Measurements from ENCODE around the gene GSTA3.
"Not testable (repeated sequence)": the region's sequence is repeated elsewhere in the genome, so short reads cannot be mapped to it uniquely, and the experiment has no call there.

GSTA3 gene

DNA sequence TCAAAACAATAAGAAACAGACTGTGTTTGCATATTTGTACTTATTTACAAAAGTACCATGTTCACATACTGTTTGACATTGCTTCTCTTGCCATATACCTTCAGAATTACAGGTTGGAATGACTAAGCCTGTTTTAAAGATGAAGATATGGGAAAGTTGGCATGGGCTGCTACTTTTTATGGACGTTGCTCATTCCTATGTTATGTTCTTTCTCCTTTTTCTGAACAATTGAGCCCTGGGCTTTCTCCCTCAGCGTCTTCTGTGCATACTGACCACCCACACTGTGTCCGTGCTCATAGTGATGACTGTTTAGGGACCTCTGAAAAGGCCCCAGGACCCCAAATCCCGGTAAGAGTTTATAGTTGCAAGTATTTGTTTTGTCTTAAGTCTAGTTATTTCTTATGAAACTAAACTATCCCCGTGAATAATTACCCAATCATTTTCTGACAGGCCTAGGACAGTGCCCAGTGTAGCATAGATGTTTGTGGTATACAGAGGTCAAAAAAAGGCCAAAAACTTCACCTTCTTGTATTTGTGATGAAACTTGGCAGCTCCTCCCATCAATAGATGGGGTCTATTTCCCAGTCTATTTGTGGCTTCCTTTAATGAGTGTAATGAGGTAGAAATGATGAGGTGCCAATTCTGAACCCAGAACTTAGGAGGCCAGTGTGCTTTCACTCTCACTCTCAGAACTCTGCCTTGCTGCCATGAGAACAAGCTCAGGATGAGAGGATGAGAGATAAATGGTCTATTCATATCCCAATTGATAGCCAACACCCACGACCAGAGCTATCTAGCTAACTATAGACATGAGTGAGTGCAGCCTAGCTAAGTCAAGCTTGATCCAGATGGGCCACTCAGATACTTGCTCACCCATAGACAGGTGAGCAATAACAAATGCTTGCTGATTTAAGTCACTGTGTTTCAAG lies 44.7 kb upstream of the GSTA3 start (continued):
- TF ChIP-seq ZBTB26 (tag by site-specific recombination; optimal IDR thresholded peaks at IDR 0.05) (no peak), ZNF768 (tag by site-specific recombination; IDR thresholded peaks at IDR 0.05) (no peak), ZNF221 (tag by site-specific recombination; IDR thresholded peaks at IDR 0.05; ENCODE audit: borderline replicate concordance) (no peak), TCF7L2 (IDR thresholded peaks at IDR 0.05; ENCODE audit: borderline replicate concordance, low read depth, low read length) (no peak)
- TF ChIP-seq, protein P1, sequence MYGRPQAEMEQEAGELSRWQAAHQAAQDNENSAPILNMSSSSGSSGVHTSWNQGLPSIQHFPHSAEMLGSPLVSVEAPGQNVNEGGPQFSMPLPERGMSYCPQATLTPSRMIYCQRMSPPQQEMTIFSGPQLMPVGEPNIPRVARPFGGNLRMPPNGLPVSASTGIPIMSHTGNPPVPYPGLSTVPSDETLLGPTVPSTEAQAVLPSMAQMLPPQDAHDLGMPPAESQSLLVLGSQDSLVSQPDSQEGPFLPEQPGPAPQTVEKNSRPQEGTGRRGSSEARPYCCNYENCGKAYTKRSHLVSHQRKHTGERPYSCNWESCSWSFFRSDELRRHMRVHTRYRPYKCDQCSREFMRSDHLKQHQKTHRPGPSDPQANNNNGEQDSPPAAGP (tag by site-specific recombination; IDR thresholded peaks at IDR 0.05), result no peak

- no peaks in the 10 kb centered on the region for H3K36me3 ChIP-seq (ENCODE audit: control insufficient read depth in 2 of 2, insufficient read depth in 1 of 2, low read length in 2 of 2)
- ChIA-PET CTCF (interaction anchor here (0.7 to 1.2 kb wide), 2 partner anchors 51 to 294 kb away, joined by 3 read pairs; no protein-coding TSS in a partner anchor), POLR2A (no interaction called here)
- no peak for TF ChIP-seq OVOL3 (tag by site-specific recombination; IDR thresholded peaks at IDR 0.05)
- TF ChIP-seq PRDM10 (tag by site-specific recombination; IDR thresholded peaks at IDR 0.05), result peak; percentile 38
- TF ChIP-seq PRDM1 (tag by site-specific recombination; IDR thresholded peaks at IDR 0.05), result 0 out of 2 replicates have a peak, but pooled peaks have one; percentile 24
- no peak overlapping the region for H3K27ac ChIP-seq (ENCODE audit: extremely low read depth, low read depth, low read length)
- no peak overlapping the region for H3K4me3 ChIP-seq (ENCODE audit: low read depth, low read length)
- H3K9me3 ChIP-seq (ENCODE audit: control insufficient read depth, insufficient read depth, low read depth, low read length), result no peaks in the 10 kb centered on the region
- no peaks in the 10 kb centered on the region for H3K4me1 ChIP-seq (ENCODE audit: control insufficient read depth, insufficient read depth, low read length)
Measured at GRCh38 chr6:52946306-52946705, 36.8 kb upstream of the GSTA3 start.

- H3K4me1 ChIP-seq (ENCODE audit: control insufficient read depth, insufficient read depth, low read length); POLR2A ChIA-PET; H3K36me3 ChIP-seq (ENCODE audit: control insufficient read depth in 2 of 2, insufficient read depth in 1 of 2, low read length in 2 of 2); H3K27ac ChIP-seq (ENCODE audit: extremely low read depth, low read depth, low read length); H3K9me3 ChIP-seq (ENCODE audit: control insufficient read depth, insufficient read depth, low read depth, low read length); H3K4me3 ChIP-seq (ENCODE audit: low read depth, low read length): not testable (repeated sequence)
- CTCF ChIA-PET, result interaction anchor here (0.6 to 1.0 kb wide), 2 partner anchors 45 to 53 kb away, joined by 3 to 4 read pairs; partner anchors contain the start of gene GSTA4
Measured at GRCh38 chr6:52942821-52943220, 33.3 kb upstream of the GSTA3 start.

GRCh38 chr6:52942221-52942620 lies 32.7 kb upstream of the GSTA3 start:
- POLR2A ChIA-PET, result no interaction called here
- no peaks in the 10 kb centered on the region for H3K4me1 ChIP-seq (ENCODE audit: control insufficient read depth, insufficient read depth, low read length)
- H3K36me3 ChIP-seq (ENCODE audit: control insufficient read depth in 2 of 2, insufficient read depth in 1 of 2, low read length in 2 of 2), result no peaks in the 10 kb centered on the region
- TF ChIP-seq ZNF404 (tag by site-specific recombination; IDR thresholded peaks at IDR 0.05), result no peak
- no peak for TF ChIP-seq ZNF2 (tag by site-specific recombination; IDR thresholded peaks at IDR 0.05)
- TF ChIP-seq ZNF560 (tag by site-specific recombination; IDR thresholded peaks at IDR 0.05; ENCODE audit: borderline replicate concordance), result no peak
- no peak for TF ChIP-seq ZBTB48 (tag by site-specific recombination; IDR thresholded peaks at IDR 0.05)
- TF ChIP-seq KLF8 (tag by site-specific recombination; IDR thresholded peaks at IDR 0.05), result no peak
- CTCF ChIA-PET, result interaction anchor here (0.6 to 1.0 kb wide), 4 partner anchors 46 to 125 kb away, joined by 3 to 4 read pairs (median 4); partner anchors contain the start of gene GSTA4
- H3K4me3 ChIP-seq (ENCODE audit: low read depth, low read length), result no peak overlapping the region
- no peaks in the 10 kb centered on the region for H3K9me3 ChIP-seq (ENCODE audit: control insufficient read depth, insufficient read depth, low read depth, low read length)
- no peak overlapping the region for H3K27ac ChIP-seq (ENCODE audit: extremely low read depth, low read depth, low read length)
